CD4-positive, alpha-beta T cell treated with Interleukin-4 for 4 hours (primary cell): Measurements from ENCODE around the gene LTB4R.
"Not testable (repeated sequence)": the region's sequence is repeated elsewhere in the genome, so short reads cannot be mapped to it uniquely, and the experiment has no call there.

Experiments used
- DNase-seq: peaks from one replicate; pipeline ENCODE4 v3.0.0-alpha.2; 2020

The LTB4R gene

GRCh38 chr14:24348186-24348585 is 36.9 kb downstream of the LTB4R start:
- no peak for DNase-seq

GRCh38 chr14:24349742-24350141 is 38.4 kb downstream of the LTB4R start:
- no peak for DNase-seq

GRCh38 chr14:24351517-24351916 is 40.2 kb downstream of the LTB4R start:
- no peak for DNase-seq

GRCh38 chr14:24353559-24354481 is 42.5 kb downstream of the LTB4R start:
- no peak for DNase-seq

- DNase-seq = not testable (repeated sequence)
Measured at GRCh38 chr14:24354482-24354825, 43.2 kb downstream of the LTB4R start.

- DNase-seq = no peak
Measured at GRCh38 chr14:24355009-24355408, 43.7 kb downstream of the LTB4R start.

GRCh38 chr14:24356208-24356607 is 44.9 kb downstream of the LTB4R start:
- no peak for DNase-seq

GRCh38 chr14:24360281-24360680 is 49.0 kb downstream of the LTB4R start:
- no peak for DNase-seq

GRCh38 chr14:24361326-24361725 is 50.0 kb downstream of the LTB4R start:
- DNase-seq = no peak

GRCh38 chr14:24362241-24362960 is 51.1 kb downstream of the LTB4R start:
- DNase-seq = no peak

GRCh38 chr14:24363401-24363800 is 52.1 kb downstream of the LTB4R start:
- no peak for DNase-seq

- no peak for DNase-seq
Measured at GRCh38 chr14:24364841-24365240, 53.5 kb downstream of the LTB4R start.

- peak; percentile 55 for DNase-seq
Measured at GRCh38 chr14:24365600-24366412, 54.5 kb downstream of the LTB4R start.

- no peak for DNase-seq
Measured at GRCh38 chr14:24366413-24366720, 55.1 kb downstream of the LTB4R start.

- no peak for DNase-seq
Measured at GRCh38 chr14:24366721-24367513, 55.6 kb downstream of the LTB4R start.
